ENCODE data around the gene IPCEF1. TPM values are rescaled to one million over a fixed set of nuclear protein-coding genes. Genes with fewer than 3 reads are reported as not detected.

IPCEF1 gene
- total RNA-seq, 1 experiment from 2014 or later: 0.48 TPM

GRCh38 chr6:154367839-154368695, 11.5 kb upstream of the IPCEF1 start:
- H2BK12ac ChIP-seq (ENCODE audit: insufficient read length, low read depth, low read length): no peak overlapping the region
- Mint-ChIP-seq H3K9me3 (no peaks in the 10 kb centered on the region), H3K4me3 (no peak overlapping the region), H3K27me3 (ENCODE audit: low read depth) (no peaks in the 10 kb centered on the region), H3K4me1 (no peaks in the 10 kb centered on the region; a peak in 1 of 4 replicates), H3K36me3 (ENCODE audit: insufficient read depth in 1 of 3, low read depth in 3 of 3) (no peaks in the 10 kb centered on the region), H3K27ac (no peak overlapping the region)
- H4K91ac ChIP-seq (ENCODE audit: insufficient read length, low read depth, low read length): no peak overlapping the region
- H2BK120ac ChIP-seq (ENCODE audit: low read depth, low read length, poor library complexity, severe bottlenecking): no peak overlapping the region
- no peak overlapping the region for H3K4me2 ChIP-seq (ENCODE audit: insufficient read depth, insufficient read length, low read length)
- H2AFZ ChIP-seq (ENCODE audit: low read length): no peak overlapping the region
- no peaks in the 10 kb centered on the region for H3K79me1 ChIP-seq (ENCODE audit: insufficient read depth, low read depth, low read length, poor library complexity, severe bottlenecking)
- H3K18ac ChIP-seq (ENCODE audit: insufficient read length, low read depth, low read length): no peak overlapping the region
- DNase-seq: no peak
- H3K79me2 ChIP-seq (ENCODE audit: insufficient read depth, low read length): no peaks in the 10 kb centered on the region
- no peaks in the 10 kb centered on the region for H3K9me3 ChIP-seq (ENCODE audit: control insufficient read depth, low read depth, low read length)
- H3K56ac ChIP-seq (ENCODE audit: insufficient read length, low read depth, low read length): no peak overlapping the region
- H3K27me3 ChIP-seq (ENCODE audit: insufficient read depth, low read length): no peaks in the 10 kb centered on the region
- H3K14ac ChIP-seq (ENCODE audit: insufficient read depth, low read length): no peak overlapping the region
- no peaks in the 10 kb centered on the region for H3K23me2 ChIP-seq (ENCODE audit: insufficient read length, low read depth, low read length, poor library complexity, severe bottlenecking)
- WGBS (ENCODE audit: extremely low coverage, insufficient read length, low lambda C conversion rate): no CpG with 5 or more reads among the region's 9 CpGs
- no peak for TF ChIP-seq CTCF (conservative IDR thresholded peaks at IDR 0.05)
- no peak overlapping the region for H3K23ac ChIP-seq (ENCODE audit: insufficient read length, low read depth, low read length)
- H2BK15ac ChIP-seq (ENCODE audit: low read depth, low read length): no peak overlapping the region
- no peaks in the 10 kb centered on the region for H4K20me1 ChIP-seq (ENCODE audit: control insufficient read depth, insufficient read depth, insufficient read length)
- H4K5ac ChIP-seq (ENCODE audit: insufficient read length, low read depth, low read length): no peak overlapping the region
- no peak overlapping the region for H3K4ac ChIP-seq (ENCODE audit: low read depth, low read length)
- no peak overlapping the region for H2BK5ac ChIP-seq (ENCODE audit: insufficient read length, low read length)
- no peak overlapping the region for H2AK5ac ChIP-seq (ENCODE audit: insufficient read length, low read length)
- H4K8ac ChIP-seq (replicated peaks; ENCODE audit: insufficient read length, low read depth, low read length): no peak overlapping the region
- no peak overlapping the region for H3K9ac ChIP-seq (ENCODE audit: extremely low read depth, insufficient read length, low read length)
- no peak overlapping the region for H2BK20ac ChIP-seq (ENCODE audit: low read depth, low read length, poor library complexity, severe bottlenecking)
- H3K4me1 ChIP-seq (ENCODE audit: insufficient read depth, low read length): no peaks in the 10 kb centered on the region
- H3T11ph ChIP-seq (ENCODE audit: low read length): no peak overlapping the region
- H3K27ac ChIP-seq (ENCODE audit: insufficient read length, low read depth, low read length): no peak overlapping the region

All from H9 (cell line).